GM13977 (cell line): ENCODE data around the gene ACTMAP.

ENCODE experiments used
- DNase-seq: peaks from one replicate; pipeline ENCODE4 v3.0.0; 2012; ENCODE audit warnings: low spot score
- in situ Hi-C: fragments of 300-500 bp; cut with MboI; formaldehyde crosslinking; loops from one replicate; pipeline ENCODE4 v1.12.0; 2022; ENCODE audit warnings: low sequenced_read_pairs, low pct_unique_long_range_greater_than_20kb, mixed read lengths, inconsistent platforms; ENCODE audit not compliant: unreplicated experiment
- TF ChIP-seq, protein P1 (sequence below): IDR thresholded peaks from 2 replicates; pipeline ENCODE4 v1.5.1; 2012; ENCODE audit warnings: mild to moderate bottlenecking, control low read depth; ENCODE audit not compliant: insufficient read depth; ENCODE audit errors: extremely low read depth, missing control alignments

Gene ACTMAP, protein sequence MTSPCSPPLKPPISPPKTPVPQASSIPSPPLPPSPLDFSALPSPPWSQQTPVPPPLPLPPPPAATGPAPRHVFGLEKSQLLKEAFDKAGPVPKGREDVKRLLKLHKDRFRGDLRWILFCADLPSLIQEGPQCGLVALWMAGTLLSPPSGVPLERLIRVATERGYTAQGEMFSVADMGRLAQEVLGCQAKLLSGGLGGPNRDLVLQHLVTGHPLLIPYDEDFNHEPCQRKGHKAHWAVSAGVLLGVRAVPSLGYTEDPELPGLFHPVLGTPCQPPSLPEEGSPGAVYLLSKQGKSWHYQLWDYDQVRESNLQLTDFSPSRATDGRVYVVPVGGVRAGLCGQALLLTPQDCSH

DNA sequence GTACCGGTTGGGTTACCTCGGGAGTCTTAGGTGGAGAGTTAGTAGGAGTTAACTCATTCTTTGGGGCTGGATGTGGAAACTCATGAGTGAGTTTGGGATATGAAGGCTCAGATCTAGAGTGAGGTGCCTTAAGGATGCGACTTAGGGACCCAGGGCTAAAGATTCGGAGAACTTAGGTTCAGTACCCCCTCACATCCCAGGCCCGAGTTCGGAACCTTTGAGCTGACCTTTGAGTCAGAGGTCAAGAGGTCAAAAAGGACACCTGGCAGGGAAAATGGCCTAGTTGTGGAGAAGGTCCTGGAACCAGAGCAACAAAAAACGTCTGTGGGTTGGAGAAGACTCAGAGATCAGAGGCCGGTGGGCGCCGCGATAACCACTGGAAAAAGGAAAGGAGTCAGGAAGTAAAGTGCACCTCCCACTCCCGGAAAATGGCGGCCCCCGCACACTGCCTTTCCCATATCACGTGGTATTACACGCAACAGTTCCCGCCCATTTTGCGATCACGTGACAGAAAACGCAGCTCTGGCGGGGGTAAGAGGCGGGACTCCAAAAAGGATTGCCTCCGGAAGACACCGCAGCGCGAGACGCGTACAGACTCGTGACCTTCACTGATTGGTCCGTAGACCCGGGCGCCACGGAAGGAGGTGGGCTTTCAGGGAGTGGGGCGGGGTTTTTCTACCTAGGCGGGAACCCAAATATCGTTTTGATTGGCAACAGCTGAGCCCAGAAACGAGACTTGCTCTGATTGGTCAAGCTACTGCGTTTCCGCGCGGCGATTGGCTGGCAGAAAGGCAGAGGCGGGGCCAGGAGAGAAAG is at the start of gene ACTMAP:
TSS of gene ACTMAP (minus strand) at position 420 of the 816 bp plus-strand sequence. CDS start 674 bp downstream, outside the sequence.
- in situ Hi-C loops, result no loop called here
- DNase-seq, result peak; percentile 98
- TF ChIP-seq, protein P1, sequence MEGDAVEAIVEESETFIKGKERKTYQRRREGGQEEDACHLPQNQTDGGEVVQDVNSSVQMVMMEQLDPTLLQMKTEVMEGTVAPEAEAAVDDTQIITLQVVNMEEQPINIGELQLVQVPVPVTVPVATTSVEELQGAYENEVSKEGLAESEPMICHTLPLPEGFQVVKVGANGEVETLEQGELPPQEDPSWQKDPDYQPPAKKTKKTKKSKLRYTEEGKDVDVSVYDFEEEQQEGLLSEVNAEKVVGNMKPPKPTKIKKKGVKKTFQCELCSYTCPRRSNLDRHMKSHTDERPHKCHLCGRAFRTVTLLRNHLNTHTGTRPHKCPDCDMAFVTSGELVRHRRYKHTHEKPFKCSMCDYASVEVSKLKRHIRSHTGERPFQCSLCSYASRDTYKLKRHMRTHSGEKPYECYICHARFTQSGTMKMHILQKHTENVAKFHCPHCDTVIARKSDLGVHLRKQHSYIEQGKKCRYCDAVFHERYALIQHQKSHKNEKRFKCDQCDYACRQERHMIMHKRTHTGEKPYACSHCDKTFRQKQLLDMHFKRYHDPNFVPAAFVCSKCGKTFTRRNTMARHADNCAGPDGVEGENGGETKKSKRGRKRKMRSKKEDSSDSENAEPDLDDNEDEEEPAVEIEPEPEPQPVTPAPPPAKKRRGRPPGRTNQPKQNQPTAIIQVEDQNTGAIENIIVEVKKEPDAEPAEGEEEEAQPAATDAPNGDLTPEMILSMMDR, result no peak

DNA sequence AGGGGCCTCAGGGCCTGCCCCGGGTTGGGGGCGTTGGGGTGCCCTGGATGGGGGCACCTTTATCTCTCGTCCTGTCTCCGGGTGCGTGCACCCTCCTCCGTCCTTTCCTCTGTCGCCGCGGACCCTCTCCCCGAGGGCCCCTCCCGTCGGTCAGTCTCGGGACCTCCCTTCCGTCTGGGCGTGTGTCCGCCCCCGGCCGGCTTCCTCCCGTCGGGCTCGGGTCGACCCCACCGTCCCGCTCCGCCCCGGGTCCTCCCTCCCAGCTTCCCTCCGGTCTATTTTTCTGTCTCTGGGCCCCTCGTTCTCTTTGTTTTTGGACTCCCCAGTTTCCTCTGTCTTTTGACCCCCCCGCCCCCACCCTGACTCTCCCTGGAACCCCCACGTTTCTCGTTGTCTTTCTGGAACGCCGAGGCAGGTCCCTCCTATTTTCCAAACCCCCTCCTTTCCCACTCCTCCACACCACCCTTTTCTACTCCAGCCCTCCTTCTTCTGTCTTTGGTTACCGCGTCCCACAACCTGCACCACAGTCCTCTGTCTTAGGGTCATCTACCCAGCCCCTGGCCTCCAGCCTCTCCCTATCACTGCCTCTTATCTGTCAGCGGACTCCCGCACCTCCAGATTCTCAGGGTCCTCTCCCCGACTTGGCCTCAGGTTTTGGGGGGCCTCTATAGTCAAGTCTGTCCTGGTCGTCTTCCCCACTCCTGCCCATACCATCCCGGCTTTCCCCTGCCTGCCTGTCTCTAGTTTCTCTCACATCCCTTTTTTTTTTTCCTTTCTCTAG is 49.5 kb upstream of the ACTMAP start:
- peak; percentile 70 for DNase-seq
- TF ChIP-seq, protein P1, result no peak
- in situ Hi-C loops, result no loop called here

DNA sequence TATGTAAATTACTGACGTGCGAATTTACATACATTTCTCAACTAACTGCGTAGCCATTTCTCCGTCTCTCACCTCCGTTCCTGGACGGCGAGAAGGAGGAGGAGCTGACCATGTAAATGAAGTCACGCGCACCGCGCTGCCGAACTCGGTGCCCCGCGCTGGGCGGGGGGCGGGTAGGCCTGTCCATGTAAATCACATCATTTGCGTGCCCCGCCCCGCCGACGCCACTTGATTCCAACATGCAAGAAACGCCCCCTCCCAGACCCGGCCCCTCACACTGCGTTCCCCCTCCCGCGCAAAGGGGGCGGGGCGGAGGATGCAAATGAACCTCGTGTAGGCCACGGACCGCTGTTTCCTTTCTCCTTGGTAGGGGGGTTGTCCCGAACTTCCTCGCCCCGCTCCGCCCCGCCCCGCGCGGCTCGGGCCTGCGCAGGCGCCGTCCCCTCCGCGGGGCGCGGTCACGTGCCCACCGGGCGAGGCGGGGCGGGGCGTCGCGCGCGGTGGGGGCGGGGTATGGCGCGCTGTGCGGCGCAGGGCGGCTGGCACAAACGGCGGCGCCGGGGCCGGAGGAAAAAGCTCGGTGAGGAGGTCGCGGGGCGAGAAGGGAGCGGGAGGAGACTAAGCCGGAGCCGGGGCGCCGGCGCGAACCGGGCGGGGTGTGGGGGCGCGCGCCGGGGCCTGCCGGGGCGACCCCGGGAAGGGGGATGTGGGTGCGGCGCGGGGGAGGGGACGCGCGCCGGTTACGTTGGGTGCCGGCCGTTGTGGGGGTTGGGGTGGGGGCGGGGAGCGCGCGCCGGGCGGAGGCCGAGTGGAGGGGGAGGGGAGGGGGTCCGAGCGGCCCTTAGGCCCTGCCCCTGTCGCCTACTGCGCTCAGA is 48.6 kb upstream of the ACTMAP start, which contains the start of gene EGLN2:
TSS of gene EGLN2 (plus strand) at position 509 of the 875 bp plus-strand sequence. CDS start 1,382 bp downstream, outside the sequence.
- TF ChIP-seq, protein P1, result no peak
- peak; percentile 98 for DNase-seq
- in situ Hi-C loops, result no loop called here

DNA sequence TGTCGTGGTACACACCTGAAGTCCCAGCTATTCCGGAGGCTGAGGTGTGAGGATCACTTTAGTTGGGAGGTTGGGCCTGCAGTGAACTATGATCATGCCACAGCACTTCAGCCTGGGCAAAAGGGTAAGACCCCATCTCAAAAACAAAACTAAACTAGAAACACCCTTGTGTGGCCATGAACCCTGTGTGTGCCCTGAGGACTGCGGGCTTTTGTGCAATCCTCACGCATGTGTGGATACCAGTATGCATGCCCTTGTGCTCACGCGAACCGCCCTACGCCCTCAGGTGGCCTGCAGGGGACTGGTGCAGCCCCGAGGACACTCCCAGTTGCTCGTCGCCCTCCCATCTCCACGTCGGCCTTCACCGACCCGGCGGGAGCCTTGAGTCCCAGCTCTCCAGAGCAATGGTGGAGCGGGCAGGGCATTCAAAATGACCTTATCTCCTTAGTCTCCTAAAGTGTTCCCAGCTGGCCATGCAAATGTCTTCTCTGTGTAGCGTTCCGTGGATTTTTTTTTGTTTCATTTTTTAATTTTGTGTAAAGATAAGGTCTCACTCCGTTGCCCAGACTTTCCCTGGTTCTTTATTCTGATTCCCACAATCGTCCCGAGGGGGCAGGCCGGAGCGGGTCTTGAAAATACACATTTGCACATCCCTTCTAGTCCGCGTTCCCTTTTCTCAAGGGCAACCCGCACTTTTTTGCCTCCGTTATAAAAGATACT is 47.8 kb upstream of the ACTMAP start:
- DNase-seq, result peak; percentile 80
- TF ChIP-seq, protein P1, result peak; percentile 48
- in situ Hi-C loops, result no loop called here

DNA sequence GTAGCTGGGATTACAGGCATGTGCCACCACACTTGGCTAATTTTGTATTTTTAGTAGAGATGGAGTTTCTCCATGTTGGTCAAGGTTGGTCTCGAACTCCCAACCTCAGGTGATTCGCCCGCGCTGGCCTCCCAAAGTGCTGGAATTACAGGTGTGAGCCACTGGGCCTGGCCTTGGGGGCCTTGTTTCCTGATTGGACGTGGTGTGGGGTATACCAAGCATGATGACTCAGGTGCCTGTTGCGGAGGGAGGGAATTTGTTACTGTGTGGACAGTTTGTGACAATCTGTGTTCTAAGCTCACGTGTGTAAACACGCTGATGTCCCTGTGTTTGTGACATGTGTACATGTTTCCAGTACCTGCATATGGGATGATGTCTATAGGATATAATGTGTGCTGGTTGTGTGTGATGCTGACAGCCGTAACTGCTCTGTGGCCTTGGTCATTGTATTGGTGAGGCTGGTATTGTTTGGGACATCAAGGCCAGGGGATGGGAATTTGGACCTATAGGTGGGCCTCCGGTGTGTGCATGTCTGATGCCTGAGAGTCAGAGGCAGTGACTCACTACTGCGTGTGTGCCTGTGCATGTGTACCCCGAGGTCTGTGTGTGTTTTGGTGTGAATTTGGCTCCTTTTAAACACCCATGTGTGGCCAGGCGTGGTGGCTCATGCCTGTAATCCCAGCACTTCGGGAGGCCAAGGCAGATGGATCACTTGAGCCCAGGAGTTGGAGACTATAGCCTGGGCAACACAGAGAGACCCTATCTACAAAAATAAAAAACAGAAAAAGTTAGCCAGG is 47.1 kb upstream of the ACTMAP start:
- in situ Hi-C loops, result no loop called here
- DNase-seq, result no peak
- TF ChIP-seq, protein P1, result no peak
